Peyer's patch (tissue), 4 donors: ENCODE results near the gene OSGEPL1. TPM values are rescaled to one million over a fixed set of nuclear protein-coding genes. Genes with fewer than 3 reads are reported as not detected.
A peak's percentile ranks its signal among the peaks of the same experiment; 100 is the strongest.

Source experiments
- DNase-seq, 3 donors: peaks; one replicate each; pipeline ENCODE4 v3.0.0-alpha.2; 2017 to 2019
- H3K27ac ChIP-seq, 4 donors: fragments of 200-600 bp; sonication (generic); one replicate each; pipeline ENCODE4 v1.5.1; 2016 to 2019
- H3K27me3 ChIP-seq, 2 donors: fragments of 200-600 bp; sonication (generic); one replicate each; pipeline ENCODE4 v1.5.1; 2019
- H3K36me3 ChIP-seq, 3 donors: fragments of 200-600 bp; sonication (generic); one replicate each; pipeline ENCODE4 v1.5.1; 2016 to 2019
- H3K4me1 ChIP-seq, 4 donors: fragments of 200-600 bp; sonication (generic); one replicate each; pipeline ENCODE4 v1.5.1; 2016 to 2019
- H3K4me3 ChIP-seq, 4 donors: fragments of 200-600 bp; sonication (generic); 1 replicate in 3 of 4; 2 replicates in 1 of 4; pipeline ENCODE4 v1.5.1; 2016 to 2019; ENCODE audit warnings: mild to moderate bottlenecking in 1 of 4
- H3K9me3 ChIP-seq, 4 donors: fragments of 200-600 bp; sonication (generic); one replicate each; pipeline ENCODE4 v1.5.1; 2016 to 2019; ENCODE audit warnings: mild to moderate bottlenecking in 1 of 4
- POLR2A ChIP-seq, 2 donors: fragments of 450-650 bp; IDR thresholded peaks; one replicate each; pipeline ENCODE4 v1.5.1; 2017; ENCODE audit warnings: antibody characterized with exemption in 2 of 2, mild to moderate bottlenecking in 2 of 2, moderate library complexity in 2 of 2
- total RNA-seq, 4 donors: library from RNA; depleted of rRNA; stranded (reverse); fragments of >200 nt; gene quantifications; one replicate each; pipeline ENCODE4 v1.1.0, GENCODE V29; 2016
- TF ChIP-seq, protein P1 (sequence below), 6 experiments: fragments of 450-650 bp in 4 of 6; fragments of 200-600 bp in 2 of 6; sonication (generic) in 1 of 6; IDR thresholded peaks; one replicate each; pipeline ENCODE4 v1.5.1; 2017 to 2019; ENCODE audit warnings: antibody characterized with exemption in 6 of 6, mild to moderate bottlenecking in 3 of 6, moderate library complexity in 1 of 6

The OSGEPL1 gene
- total RNA-seq, 4 donors from 2014 or later: 3.0 to 9.9 (median 4.3) TPM

DNA sequence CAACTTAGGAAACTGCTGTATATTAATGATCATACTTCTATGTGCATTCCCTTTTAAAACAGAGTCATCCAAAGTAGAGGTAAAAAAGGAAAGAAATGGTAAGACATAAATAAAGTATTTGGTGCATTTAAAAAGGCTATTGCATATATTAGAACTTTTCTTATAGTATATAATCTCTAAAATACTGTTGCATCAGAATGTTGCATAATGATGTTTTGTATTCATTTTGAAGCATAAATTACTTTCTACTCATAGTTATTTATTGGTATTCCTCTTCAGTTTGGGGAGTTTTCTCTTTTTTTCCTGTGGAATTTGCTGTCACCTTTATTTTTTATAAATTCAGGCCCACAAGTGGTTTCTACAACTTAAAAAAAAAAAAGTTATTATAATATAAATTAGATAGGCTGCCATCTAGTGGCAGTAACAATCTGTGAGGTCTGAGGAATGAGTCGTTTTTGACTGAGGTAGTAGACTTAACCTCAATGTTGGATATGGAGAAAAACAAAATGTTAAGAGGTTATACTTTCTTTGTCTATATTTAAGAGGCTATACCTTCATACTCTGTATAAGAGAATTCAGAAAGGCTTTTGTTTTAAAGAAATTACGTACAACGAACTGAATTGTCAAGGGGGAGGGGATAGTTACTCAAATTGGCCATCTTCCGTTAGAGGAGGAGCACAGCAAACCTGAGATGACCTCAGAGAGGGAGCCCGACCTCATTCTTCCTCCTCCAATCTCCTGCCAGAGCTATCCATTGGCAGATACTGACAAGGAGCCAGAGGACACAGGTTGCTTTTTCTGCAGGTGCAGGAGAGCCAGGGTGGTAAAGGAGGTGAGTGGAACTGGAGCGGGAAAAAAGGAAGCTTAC lies 64.3 kb downstream of the OSGEPL1 start:
- peak in 2 of 3 donors; percentile 57 to 66 for DNase-seq
- TF ChIP-seq, protein P1, sequence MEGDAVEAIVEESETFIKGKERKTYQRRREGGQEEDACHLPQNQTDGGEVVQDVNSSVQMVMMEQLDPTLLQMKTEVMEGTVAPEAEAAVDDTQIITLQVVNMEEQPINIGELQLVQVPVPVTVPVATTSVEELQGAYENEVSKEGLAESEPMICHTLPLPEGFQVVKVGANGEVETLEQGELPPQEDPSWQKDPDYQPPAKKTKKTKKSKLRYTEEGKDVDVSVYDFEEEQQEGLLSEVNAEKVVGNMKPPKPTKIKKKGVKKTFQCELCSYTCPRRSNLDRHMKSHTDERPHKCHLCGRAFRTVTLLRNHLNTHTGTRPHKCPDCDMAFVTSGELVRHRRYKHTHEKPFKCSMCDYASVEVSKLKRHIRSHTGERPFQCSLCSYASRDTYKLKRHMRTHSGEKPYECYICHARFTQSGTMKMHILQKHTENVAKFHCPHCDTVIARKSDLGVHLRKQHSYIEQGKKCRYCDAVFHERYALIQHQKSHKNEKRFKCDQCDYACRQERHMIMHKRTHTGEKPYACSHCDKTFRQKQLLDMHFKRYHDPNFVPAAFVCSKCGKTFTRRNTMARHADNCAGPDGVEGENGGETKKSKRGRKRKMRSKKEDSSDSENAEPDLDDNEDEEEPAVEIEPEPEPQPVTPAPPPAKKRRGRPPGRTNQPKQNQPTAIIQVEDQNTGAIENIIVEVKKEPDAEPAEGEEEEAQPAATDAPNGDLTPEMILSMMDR (IDR thresholded peaks at IDR 0.05): peak; percentile 35 to 70 (median 51)
- TF ChIP-seq POLR2A (IDR thresholded peaks at IDR 0.05): no peak
- Histone ChIP-seq H3K36me3 (no peaks in the 10 kb centered on the region), H3K4me3 (no peak overlapping the region), H3K4me1 (no peaks in the 10 kb centered on the region), H3K27ac (no peak overlapping the region), H3K9me3 (no peaks in the 10 kb centered on the region), H3K27me3 (no peaks in the 10 kb centered on the region)

Other genes starting within 250 kb of the OSGEPL1 start
- 100 to 1,000 TPM in 3 of 4 donors, 10 to 100 TPM in 1; 69.8 to 208 (median 149) TPM for gene SLC40A1, start 182.0 kb downstream of the OSGEPL1 start, total RNA-seq
- 10 to 100 TPM; 20.4 to 49.5 (median 29.3) TPM for gene ASNSD1, start 101.3 kb downstream of the OSGEPL1 start, total RNA-seq
- 10 to 100 TPM in 3 of 4 donors, 1 to 10 TPM in 1; 6.6 to 20.5 (median 15.9) TPM for gene ANKAR, start 88.1 kb downstream of the OSGEPL1 start, total RNA-seq
- 100 to 1,000 TPM in 1 of 4 donors, 10 to 100 TPM in 3; 73.4 to 102 (median 87.6) TPM for gene ORMDL1, start 21.5 kb upstream of the OSGEPL1 start, total RNA-seq
- 10 to 100 TPM; 13.6 to 47.0 (median 14.5) TPM for gene PMS1, start 21.7 kb upstream of the OSGEPL1 start, total RNA-seq